ENCODE measurements around the gene FKBP5.

DNA sequence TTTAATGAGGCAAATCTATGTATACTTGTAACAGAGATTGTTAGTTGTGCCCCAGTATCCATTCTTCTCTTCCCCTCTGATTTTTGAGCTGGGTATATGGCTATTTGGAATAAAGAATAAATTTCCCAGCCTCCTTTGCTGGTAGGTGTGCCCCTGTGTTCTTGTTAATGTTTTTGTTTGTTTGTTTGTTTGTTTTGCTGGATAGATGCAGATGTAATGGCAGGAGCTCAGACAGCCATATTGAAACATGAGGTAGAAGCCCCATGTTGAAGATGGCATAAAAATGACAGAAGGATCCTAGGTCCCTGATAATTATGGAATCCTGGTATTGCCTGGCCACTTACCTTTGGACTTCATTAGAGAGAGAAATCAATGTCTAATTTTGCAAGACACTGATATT, 19.9 kb upstream of the FKBP5 start:
- TF ChIP-seq POLR2A (conservative IDR thresholded peaks at IDR 0.05) (no peak), ZKSCAN1 (IDR thresholded peaks at IDR 0.05; ENCODE audit: low read depth, low read length) (no peak), ZFP36 (IDR thresholded peaks at IDR 0.05; ENCODE audit: low read depth, low read length, partially characterized antibody) (no peak), ESRRA (IDR thresholded peaks at IDR 0.05; ENCODE audit: borderline replicate concordance, low read depth) (no peak)
- TF ChIP-seq, protein P1, sequence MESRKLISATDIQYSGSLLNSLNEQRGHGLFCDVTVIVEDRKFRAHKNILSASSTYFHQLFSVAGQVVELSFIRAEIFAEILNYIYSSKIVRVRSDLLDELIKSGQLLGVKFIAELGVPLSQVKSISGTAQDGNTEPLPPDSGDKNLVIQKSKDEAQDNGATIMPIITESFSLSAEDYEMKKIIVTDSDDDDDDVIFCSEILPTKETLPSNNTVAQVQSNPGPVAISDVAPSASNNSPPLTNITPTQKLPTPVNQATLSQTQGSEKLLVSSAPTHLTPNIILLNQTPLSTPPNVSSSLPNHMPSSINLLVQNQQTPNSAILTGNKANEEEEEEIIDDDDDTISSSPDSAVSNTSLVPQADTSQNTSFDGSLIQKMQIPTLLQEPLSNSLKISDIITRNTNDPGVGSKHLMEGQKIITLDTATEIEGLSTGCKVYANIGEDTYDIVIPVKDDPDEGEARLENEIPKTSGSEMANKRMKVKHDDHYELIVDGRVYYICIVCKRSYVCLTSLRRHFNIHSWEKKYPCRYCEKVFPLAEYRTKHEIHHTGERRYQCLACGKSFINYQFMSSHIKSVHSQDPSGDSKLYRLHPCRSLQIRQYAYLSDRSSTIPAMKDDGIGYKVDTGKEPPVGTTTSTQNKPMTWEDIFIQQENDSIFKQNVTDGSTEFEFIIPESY (CRISPR knock-in tag; IDR thresholded peaks at IDR 0.05) = no peak
